B cell (primary cell): ENCODE data around the gene ZNF669.

Experiments
- CTCF ChIP-seq: fragments of 200-600 bp; IDR thresholded peaks from one replicate; pipeline ENCODE4 v1.8.0; 2022; ENCODE audit warnings: antibody characterized with exemption, mild to moderate bottlenecking
- EZH2 ChIP-seq: IDR thresholded peaks from 2 replicates; pipeline ENCODE4 v1.6.1; 2012; ENCODE audit warnings: borderline replicate concordance, low read depth, mild to moderate bottlenecking, moderate library complexity, low read length; ENCODE audit not compliant: insufficient read depth, poor library complexity, severe bottlenecking

DNA sequence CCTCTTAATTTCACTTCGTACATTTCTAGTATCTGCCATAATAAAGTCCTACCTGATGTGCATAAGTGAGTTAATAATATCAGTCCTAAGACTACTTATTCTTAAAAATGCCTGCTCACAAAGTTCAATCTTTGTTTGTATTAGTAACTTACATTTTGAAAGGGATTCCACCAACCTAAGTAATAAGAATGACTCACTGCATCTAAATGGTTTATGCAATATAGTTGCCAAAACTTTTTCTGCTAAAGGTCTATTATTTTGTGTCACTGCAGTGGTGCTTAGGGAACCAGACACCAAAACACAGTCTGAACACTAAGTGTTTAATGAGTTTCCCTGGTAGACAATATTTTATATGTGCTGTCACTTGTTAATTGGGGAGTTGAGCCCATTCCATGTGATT, 1.8 kb downstream of the ZNF669 start:
- no peak for TF ChIP-seq CTCF
- no peak for TF ChIP-seq EZH2
